Gastrocnemius medialis (tissue), 4 donors: Measurements from ENCODE around the gene BCOR. TPM values are rescaled to one million over a fixed set of nuclear protein-coding genes. Genes with fewer than 3 reads are reported as not detected.

Experiments
- ATAC-seq, 2 donors: fragments of 150-250 bp; one replicate each; pipeline ENCODE4 v1.9.1; 2016
- DNase-seq, 2 donors: peaks; one replicate each; pipeline ENCODE4 v3.0.0-alpha.2; 2019
- H3K27ac ChIP-seq, 4 donors: fragments of 200-600 bp; sonication (generic); 1 replicate in 1 of 4; 2 replicates in 3 of 4; pipeline ENCODE4 v1.5.1; 2016 to 2018; ENCODE audit warnings: mild to moderate bottlenecking in 2 of 4, moderate library complexity in 1 of 4
- H3K27me3 ChIP-seq, 3 donors: fragments of 200-600 bp; sonication (generic) in 2 of 3; 1 replicate in 1 of 3; 2 replicates in 2 of 3; pipeline versions ENCODE4 v1.5.1 to v1.6.0; 2016 to 2019; ENCODE audit warnings: mild to moderate bottlenecking in 1 of 3, moderate library complexity in 1 of 3
- H3K36me3 ChIP-seq, 2 donors: fragments of 200-600 bp; sonication (generic) in 1 of 2; one replicate each; pipeline ENCODE4 v1.5.1; 2017 to 2018
- H3K4me1 ChIP-seq, 2 donors: fragments of 200-600 bp; sonication (generic) in 1 of 2; one replicate each; pipeline ENCODE4 v1.5.1; 2016 to 2017; ENCODE audit warnings: mild to moderate bottlenecking in 2 of 2
- H3K4me3 ChIP-seq, 4 donors: fragments of 200-600 bp; sonication (generic) in 3 of 4; 1 replicate in 1 of 4; 2 replicates in 3 of 4; pipeline ENCODE4 v1.5.1; 2016 to 2019; ENCODE audit warnings: mild to moderate bottlenecking in 2 of 4
- H3K9me3 ChIP-seq, 3 donors: fragments of 200-600 bp; sonication (generic) in 2 of 3; 1 replicate in 1 of 3; 2 replicates in 2 of 3; pipeline ENCODE4 v1.5.1; 2016 to 2019
- POLR2A ChIP-seq, 2 donors: fragments of 450-650 bp; IDR thresholded peaks; one replicate each; pipeline ENCODE4 v1.6.1; 2017; ENCODE audit warnings: antibody characterized with exemption in 2 of 2, mild to moderate bottlenecking in 2 of 2, moderate library complexity in 2 of 2
- in situ Hi-C, 4 donors: fragments of 200-750 bp; cut with MboI; loops; one replicate each; pipeline versions ENCODE4 v1.15.0 to v1.8.0; 2017; ENCODE audit warnings: low sequenced_read_pairs in 4 of 4
- intact Hi-C: fragments of 100-400 bp; cut with DNase I; formaldehyde crosslinking; loops from one replicate; pipeline ENCODE4 v1.15.1; 2023; ENCODE audit warnings: low total_unique reads
- total RNA-seq, 4 donors: library from RNA; depleted of rRNA; stranded (reverse); fragments of >200 nt; gene quantifications; one replicate each; pipeline versions ENCODE4 v1.1.0 to v1.2.3, GENCODE V29; 2016
- TF ChIP-seq, protein P1 (sequence below), 5 experiments: fragments of 450-650 bp in 3 of 5; fragments of 200-600 bp in 2 of 5; sonication (generic) in 2 of 5; IDR thresholded peaks in 4 of 5; conservative IDR thresholded peaks in 1 of 5; 1 replicate in 4 of 5; 2 replicates in 1 of 5; pipeline ENCODE4 v1.5.1; 2016 to 2019; ENCODE audit warnings: antibody characterized with exemption in 5 of 5, mild to moderate bottlenecking in 3 of 5, moderate library complexity in 3 of 5

BCOR gene
- total RNA-seq, 4 donors from 2014 or later = 6.5 to 43.8 (median 18.4) TPM

DNA sequence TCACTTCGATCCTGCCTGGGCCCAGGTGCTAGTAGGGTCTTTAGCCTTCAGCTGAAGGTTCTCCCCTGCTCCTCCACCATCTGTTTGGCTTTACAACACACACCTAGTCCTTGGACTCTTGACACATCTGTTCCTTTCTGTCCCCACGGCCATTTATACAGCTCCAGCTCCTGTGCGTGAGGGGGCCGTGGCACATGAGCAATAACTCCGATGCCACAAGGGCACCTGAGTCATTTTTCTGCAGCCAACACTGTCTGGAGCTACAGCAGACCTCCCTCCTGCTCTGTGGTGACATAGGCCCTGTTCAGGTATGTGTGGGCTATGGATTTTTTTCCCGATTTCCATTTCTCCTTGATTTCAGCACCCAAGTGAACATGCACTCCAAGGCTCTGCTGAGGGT lies 44.7 kb upstream of the BCOR start:
- TF ChIP-seq, protein P1, sequence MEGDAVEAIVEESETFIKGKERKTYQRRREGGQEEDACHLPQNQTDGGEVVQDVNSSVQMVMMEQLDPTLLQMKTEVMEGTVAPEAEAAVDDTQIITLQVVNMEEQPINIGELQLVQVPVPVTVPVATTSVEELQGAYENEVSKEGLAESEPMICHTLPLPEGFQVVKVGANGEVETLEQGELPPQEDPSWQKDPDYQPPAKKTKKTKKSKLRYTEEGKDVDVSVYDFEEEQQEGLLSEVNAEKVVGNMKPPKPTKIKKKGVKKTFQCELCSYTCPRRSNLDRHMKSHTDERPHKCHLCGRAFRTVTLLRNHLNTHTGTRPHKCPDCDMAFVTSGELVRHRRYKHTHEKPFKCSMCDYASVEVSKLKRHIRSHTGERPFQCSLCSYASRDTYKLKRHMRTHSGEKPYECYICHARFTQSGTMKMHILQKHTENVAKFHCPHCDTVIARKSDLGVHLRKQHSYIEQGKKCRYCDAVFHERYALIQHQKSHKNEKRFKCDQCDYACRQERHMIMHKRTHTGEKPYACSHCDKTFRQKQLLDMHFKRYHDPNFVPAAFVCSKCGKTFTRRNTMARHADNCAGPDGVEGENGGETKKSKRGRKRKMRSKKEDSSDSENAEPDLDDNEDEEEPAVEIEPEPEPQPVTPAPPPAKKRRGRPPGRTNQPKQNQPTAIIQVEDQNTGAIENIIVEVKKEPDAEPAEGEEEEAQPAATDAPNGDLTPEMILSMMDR (IDR thresholded peaks at IDR 0.05 in 4 of 5, conservative IDR thresholded peaks at IDR 0.05 in 1 of 5) = no peak
- TF ChIP-seq POLR2A (IDR thresholded peaks at IDR 0.05) = no peak
- no peak overlapping the region for H3K4me3 ChIP-seq
- no peak overlapping the region for H3K27ac ChIP-seq
- H3K36me3 ChIP-seq = no peaks in the 10 kb centered on the region
- ATAC-seq = no peak
- H3K4me1 ChIP-seq = peaks cover 0 to 19% of the 10 kb centered on the region in 2 donors
- in situ Hi-C loops = loop anchor here in 1 of 4 donors (10.0 kb wide), 1 partner anchor 48 kb away; the partner anchor contains the start of gene BCOR
- H3K27me3 ChIP-seq = peaks cover 0 to 13% (median 12%) of the 10 kb centered on the region in 3 donors
- H3K9me3 ChIP-seq = no peaks in the 10 kb centered on the region
- no peak for DNase-seq
- intact Hi-C loops = no loop called here

DNA sequence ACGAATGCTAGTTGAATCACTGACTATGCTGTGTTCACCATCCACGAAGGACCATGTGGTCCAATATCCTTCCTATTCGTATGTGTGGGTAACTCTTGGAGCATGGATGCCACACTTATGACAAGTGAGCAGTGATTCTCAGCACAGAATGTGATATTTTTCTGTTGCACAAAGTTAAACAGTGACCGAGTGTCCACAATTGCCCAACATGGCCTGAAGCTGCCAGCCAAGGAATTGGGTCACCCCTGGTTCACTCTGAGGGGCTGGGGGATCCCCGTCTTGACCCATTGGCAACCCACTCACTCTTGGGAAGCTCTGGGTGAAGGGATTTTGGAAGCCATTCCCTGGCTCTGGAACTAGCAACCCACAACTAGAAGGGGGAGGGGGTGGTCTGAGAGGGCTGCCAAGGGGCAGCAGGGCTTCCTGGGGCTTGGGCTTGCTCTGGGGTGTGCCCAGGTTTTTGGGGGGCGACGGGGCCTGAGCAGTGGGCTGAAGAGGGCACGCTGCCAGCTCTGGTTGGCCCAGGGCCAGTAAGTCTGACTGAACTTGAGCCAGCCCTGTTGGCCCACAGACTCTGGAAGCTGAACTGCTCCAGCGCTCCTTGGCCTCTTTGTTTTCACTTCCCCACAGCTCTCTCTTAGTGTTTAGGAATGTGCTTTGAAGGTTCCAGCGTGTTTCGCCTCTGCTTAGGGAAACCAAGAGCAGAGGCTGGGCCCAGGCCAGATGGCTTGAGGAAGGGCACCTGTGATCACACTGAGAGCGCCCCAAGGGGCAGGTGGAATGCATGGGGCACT lies 43.1 kb upstream of the BCOR start:
- Histone ChIP-seq H3K27ac (peak overlapping the region in 3 of 4 donors; percentile 43 to 69 (median 48)), H3K4me3 (no peak overlapping the region), H3K36me3 (no peaks in the 10 kb centered on the region), H3K27me3 (peaks cover 0 to 12% (median 7%) of the 10 kb centered on the region in 3 donors), H3K4me1 (peaks cover 0 to 14% of the 10 kb centered on the region in 2 donors), H3K9me3 (no peaks in the 10 kb centered on the region)
- ATAC-seq (peak; percentile 64 to 75), DNase-seq (peak in 1 of 2 donors; percentile 48)
- TF ChIP-seq, protein P1 (IDR thresholded peaks at IDR 0.05 in 4 of 5, conservative IDR thresholded peaks at IDR 0.05 in 1 of 5) = no peak
- TF ChIP-seq POLR2A (IDR thresholded peaks at IDR 0.05) = no peak
- in situ Hi-C loops (loop anchor here in 1 of 4 donors (10.0 kb wide), 1 partner anchor 46 kb away; the partner anchor contains the start of gene BCOR), intact Hi-C loops (no loop called here)

DNA sequence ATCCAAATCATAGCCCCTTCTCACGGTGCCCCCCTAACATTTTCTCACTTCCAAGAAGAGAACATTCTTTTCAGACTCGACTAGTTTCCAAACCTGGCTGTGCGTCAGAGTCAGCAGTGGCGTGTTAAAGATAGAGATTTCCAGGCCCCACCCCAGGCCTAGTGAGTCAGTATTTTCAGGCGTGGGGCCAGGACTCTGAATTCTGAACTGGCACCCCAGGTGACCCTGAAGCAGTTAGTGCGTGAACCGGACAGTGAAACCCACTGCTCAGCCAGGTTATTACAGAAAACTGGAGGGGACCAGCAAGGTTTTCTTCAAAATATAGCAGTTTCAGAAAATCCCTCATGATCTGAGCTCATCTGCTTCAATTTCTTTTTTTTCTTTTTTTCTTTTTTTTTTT lies 35.0 kb upstream of the BCOR start:
- DNase-seq = peak; percentile 67 to 85
- H3K36me3 ChIP-seq = no peaks in the 10 kb centered on the region
- H3K4me1 ChIP-seq = peaks cover 10 to 11% of the 10 kb centered on the region in 2 donors
- H3K4me3 ChIP-seq = no peak overlapping the region
- no peaks in the 10 kb centered on the region for H3K9me3 ChIP-seq
- in situ Hi-C loops (no loop called here), intact Hi-C loops (loop anchor here (1.0 kb wide), 1 partner anchor 23 kb away; no protein-coding TSS in a partner anchor)
- no peaks in the 10 kb centered on the region for H3K27me3 ChIP-seq
- TF ChIP-seq, protein P1 (IDR thresholded peaks at IDR 0.05 in 4 of 5, conservative IDR thresholded peaks at IDR 0.05 in 1 of 5) = no peak
- TF ChIP-seq POLR2A (IDR thresholded peaks at IDR 0.05) = peak in 1 of 2 donors; percentile 20
- H3K27ac ChIP-seq = peak overlapping the region; percentile 59 to 72 (median 69)
- ATAC-seq = peak; percentile 90 to 96

DNA sequence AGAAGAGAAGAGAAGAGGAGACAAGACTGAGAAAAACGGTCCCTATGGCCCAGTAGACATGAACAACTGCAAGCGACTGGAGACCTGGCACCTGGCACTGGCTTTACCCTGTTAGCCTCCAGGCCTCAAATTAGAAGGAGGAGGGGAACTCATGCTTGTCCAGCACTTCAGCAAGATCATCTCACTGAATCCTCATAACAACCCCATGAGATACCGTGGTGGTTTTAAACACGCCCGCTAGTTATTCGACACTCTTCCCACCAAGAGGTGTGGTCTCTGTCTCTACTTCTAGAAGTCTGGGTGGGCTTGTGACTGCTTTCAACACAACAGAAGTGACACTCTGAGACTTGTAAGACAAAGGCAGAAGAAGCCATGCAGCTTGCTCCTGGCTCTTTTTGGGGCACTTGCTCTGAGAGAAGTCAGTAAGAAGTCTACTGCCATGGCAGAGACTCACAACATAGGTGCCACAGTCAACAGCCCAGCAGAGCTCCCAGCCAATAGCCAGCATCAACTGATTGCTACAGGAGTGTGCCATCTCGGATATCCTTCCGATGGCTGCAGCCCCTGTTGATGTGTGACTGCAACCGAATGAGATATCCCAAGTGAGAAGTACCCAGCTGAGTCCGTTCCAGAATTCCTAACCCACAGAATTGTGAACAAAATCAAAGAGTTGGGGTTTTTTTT lies 34.0 kb upstream of the BCOR start:
- H3K4me1 ChIP-seq = peaks cover 10 to 11% of the 10 kb centered on the region in 2 donors
- peak overlapping the region; percentile 59 to 72 (median 69) for H3K27ac ChIP-seq
- H3K4me3 ChIP-seq = no peak overlapping the region
- in situ Hi-C loops (no loop called here), intact Hi-C loops (loop anchor here (1.0 kb wide), 1 partner anchor 22 kb away; no protein-coding TSS in a partner anchor)
- no peak for DNase-seq
- ATAC-seq = peak; percentile 33 to 40
- H3K27me3 ChIP-seq = no peaks in the 10 kb centered on the region
- H3K36me3 ChIP-seq = no peaks in the 10 kb centered on the region
- H3K9me3 ChIP-seq = no peaks in the 10 kb centered on the region
- TF ChIP-seq POLR2A (IDR thresholded peaks at IDR 0.05) = no peak
- TF ChIP-seq, protein P1 (IDR thresholded peaks at IDR 0.05 in 4 of 5, conservative IDR thresholded peaks at IDR 0.05 in 1 of 5) = no peak
